Kidney epithelial cell (primary cell): ENCODE measurements around the gene CISD3. TPM values are rescaled to one million over a fixed set of nuclear protein-coding genes. Genes with fewer than 3 reads are reported as not detected.
A peak's percentile ranks its signal among the peaks of the same experiment; 100 is the strongest.

Experiments
- DNase-seq: peaks from one replicate; pipeline ENCODE4 v3.0.0-alpha.2; 2010; ENCODE audit warnings: low read depth
- H3K27me3 ChIP-seq: 2 replicates; pipeline ENCODE4 v1.6.0; 2011; ENCODE audit warnings: low read length; ENCODE audit not compliant: control insufficient read depth, insufficient read depth
- H3K36me3 ChIP-seq: 2 replicates; pipeline ENCODE4 v1.5.1; 2011; ENCODE audit warnings: low read length; ENCODE audit not compliant: control insufficient read depth, insufficient read depth
- H3K4me3 ChIP-seq: 2 replicates; pipeline ENCODE4 v1.5.1; 2011; ENCODE audit warnings: low read depth, mild to moderate bottlenecking, control low read depth, low read length
- total RNA-seq: library from RNA; depleted of rRNA; stranded (reverse); fragments of >200 nt; gene quantifications from 2 replicates; pipeline ENCODE4 v1.2.3, GENCODE V29; 2015
- TF ChIP-seq, protein P1 (sequence below): IDR thresholded peaks from 2 replicates; pipeline ENCODE4 v1.5.1; 2011; ENCODE audit warnings: mild to moderate bottlenecking, moderate library complexity, low read length, control low read depth, inconsistent platforms; ENCODE audit not compliant: insufficient read depth, poor library complexity, severe bottlenecking

Gene CISD3
- total RNA-seq, 1 donor from 2014 or later: 4.1 TPM

DNA sequence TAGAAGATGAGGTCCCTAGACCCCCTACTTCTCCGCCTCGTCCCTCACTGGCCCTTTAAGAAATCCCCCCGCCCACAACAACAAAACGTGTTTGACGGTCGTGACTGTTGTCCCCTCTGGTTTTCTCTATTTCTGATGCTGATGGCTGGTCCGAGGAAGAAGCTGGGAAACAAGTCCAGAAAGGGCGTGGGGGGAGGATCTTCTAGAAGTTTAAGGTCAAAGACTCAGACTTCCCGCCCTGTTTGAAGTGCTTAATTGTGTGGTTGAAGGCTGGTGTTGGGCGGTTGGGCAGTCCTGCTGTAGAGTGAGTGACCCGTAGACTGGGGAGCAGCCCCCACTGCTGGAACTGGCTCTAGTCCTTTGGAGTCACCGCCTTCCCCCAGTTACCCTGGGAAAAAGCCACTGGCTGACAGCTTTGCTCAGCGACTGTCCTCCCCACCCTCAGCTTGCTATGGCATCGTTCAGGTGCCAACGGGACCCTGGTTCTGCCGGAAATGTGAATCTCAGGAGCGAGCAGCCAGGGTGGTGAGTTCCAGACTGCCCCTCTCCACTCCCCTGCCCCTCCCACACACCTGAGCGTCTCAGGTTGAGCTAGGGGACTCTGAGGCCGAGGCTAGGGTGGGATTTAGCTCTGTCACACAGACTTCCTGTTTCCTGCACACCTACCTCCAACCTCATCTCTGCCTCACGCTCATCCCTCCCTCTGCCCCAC, 23.5 kb upstream of the CISD3 start:
- TF ChIP-seq, protein P1, sequence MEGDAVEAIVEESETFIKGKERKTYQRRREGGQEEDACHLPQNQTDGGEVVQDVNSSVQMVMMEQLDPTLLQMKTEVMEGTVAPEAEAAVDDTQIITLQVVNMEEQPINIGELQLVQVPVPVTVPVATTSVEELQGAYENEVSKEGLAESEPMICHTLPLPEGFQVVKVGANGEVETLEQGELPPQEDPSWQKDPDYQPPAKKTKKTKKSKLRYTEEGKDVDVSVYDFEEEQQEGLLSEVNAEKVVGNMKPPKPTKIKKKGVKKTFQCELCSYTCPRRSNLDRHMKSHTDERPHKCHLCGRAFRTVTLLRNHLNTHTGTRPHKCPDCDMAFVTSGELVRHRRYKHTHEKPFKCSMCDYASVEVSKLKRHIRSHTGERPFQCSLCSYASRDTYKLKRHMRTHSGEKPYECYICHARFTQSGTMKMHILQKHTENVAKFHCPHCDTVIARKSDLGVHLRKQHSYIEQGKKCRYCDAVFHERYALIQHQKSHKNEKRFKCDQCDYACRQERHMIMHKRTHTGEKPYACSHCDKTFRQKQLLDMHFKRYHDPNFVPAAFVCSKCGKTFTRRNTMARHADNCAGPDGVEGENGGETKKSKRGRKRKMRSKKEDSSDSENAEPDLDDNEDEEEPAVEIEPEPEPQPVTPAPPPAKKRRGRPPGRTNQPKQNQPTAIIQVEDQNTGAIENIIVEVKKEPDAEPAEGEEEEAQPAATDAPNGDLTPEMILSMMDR: no peak
- no peaks in the 10 kb centered on the region for H3K27me3 ChIP-seq
- no peak for DNase-seq
- H3K4me3 ChIP-seq: peak overlapping the region; percentile 45
- H3K36me3 ChIP-seq: peaks cover 4% of the 10 kb centered on the region

DNA sequence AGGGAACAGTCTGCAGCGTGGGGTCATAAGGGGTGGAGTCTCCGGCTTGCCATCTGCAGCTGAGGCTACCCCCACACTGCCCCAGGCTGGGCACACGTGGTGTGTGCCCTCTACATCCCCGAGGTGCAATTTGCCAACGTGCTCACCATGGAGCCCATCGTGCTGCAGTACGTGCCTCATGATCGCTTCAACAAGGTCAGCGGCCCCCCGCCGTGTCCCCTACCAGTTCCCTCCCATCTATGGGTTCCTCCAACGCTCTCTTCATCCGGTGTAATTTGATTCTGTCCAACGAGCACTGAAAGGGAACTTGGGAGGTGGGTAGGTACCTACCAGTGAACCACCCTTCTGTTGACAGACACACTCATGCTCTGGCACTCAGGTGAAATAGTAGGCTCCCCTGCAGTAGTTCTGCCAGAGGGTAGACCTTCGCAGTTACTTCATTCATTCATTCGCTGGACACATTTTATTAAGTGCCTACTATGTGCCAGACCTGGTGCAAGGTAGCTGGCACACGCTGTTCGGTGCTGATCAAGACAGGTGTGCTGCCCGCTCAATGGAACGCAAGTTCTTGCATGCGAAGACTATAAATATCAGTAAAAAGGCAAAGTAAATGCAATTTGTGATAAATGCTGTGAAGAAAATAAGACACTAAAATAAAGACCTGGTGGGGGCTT, 22.3 kb upstream of the CISD3 start:
- TF ChIP-seq, protein P1: no peak
- H3K36me3 ChIP-seq: peaks cover 4% of the 10 kb centered on the region
- no peaks in the 10 kb centered on the region for H3K27me3 ChIP-seq
- H3K4me3 ChIP-seq: no peak overlapping the region
- no peak for DNase-seq

DNA sequence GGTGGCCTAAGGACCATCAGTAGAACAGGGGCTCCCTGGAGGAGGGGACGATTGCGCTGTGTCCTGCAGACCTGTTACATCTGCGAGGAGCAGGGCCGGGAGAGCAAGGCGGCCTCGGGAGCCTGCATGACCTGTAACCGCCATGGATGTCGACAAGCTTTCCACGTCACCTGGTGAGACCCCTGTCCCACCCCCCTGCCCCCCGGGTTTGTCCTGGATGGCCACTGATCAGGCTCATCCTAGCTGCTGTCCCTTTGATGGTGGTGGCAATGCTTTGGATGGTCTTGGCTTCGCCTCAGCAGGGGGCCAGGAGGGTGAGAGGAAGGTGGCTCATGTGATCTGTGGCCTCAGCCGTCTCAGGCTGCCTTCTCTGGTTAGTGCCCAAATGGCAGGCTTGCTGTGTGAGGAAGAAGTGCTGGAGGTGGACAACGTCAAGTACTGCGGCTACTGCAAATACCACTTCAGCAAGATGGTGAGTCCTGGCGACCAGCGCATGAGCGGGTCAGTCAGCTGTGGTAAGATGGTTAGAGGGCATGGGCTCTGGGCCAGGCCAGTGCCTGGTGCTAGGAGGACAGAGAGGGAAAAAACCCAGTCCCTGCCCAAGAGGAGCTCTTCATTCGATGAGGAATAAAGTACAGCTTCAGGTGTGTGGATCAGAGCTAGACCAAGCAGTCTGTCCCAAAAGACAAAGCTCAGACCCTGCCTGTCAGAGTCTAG, 20.9 kb upstream of the CISD3 start:
- Histone ChIP-seq H3K36me3 (peaks cover 5% of the 10 kb centered on the region), H3K27me3 (no peaks in the 10 kb centered on the region), H3K4me3 (no peak overlapping the region)
- TF ChIP-seq, protein P1: no peak
- no peak for DNase-seq

DNA sequence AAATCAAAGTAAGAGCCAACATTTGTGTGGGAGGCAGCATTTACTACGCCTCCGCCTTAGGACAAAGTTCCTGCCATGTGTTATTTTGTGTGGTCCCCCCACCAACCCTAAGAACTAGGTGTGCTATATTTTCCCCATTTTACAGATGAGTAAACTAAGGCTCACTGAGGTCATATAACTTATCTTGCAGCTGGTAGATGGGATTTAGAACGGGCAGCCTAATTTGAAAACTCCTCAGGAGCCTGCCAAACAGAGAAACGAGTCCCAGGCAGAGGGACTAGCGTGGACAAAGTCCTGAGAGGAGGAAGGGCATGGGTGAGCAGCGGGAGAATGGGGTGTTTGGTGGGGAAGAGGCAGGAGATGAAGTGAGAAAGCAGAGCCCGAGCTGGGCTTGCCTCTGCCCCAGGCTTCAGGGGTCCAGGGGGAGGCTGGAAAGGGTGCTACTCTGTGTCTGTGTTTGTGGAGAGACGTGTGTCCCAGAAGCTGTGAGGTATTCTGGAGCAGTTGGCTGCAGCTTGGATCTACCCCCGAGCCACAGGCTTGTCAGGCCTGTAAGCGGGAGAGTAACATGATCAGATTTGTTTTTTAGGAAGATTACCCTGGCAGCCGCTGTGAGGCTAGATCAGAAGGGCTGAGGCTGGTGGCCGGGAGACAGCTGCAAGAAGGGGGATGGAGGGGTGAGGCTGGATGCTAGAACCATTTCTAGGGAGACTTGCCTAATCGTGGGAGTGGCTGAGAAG, 20.1 kb upstream of the CISD3 start:
- no peak overlapping the region for H3K4me3 ChIP-seq
- TF ChIP-seq, protein P1: no peak
- no peak for DNase-seq
- H3K36me3 ChIP-seq: peaks cover 5% of the 10 kb centered on the region
- H3K27me3 ChIP-seq: no peaks in the 10 kb centered on the region

DNA sequence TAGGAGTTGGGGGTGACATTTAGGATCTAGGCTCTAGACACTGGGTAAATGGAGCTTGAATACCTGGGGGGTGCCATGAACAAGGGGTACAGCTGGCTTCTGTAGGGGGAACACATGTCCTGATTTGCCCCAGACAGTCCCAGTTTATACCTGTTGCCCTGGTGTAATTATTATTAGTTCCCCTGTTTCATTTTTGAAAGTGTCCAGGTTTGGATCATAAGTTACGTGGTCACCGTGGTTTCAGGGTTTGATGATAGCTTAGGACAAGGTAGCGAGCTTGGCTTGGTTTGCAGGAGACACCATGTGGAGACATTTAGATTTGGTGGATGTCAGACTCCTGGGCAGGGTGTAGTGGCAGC, 19.6 kb upstream of the CISD3 start:
- no peak overlapping the region for H3K4me3 ChIP-seq
- no peak for DNase-seq
- no peaks in the 10 kb centered on the region for H3K27me3 ChIP-seq
- TF ChIP-seq, protein P1: no peak
- H3K36me3 ChIP-seq: peaks cover 5% of the 10 kb centered on the region
